ENCODE data around the gene MAP4K3. TPM values are rescaled to one million over a fixed set of nuclear protein-coding genes. Genes with fewer than 3 reads are reported as not detected.

MAP4K3 gene
- total RNA-seq: 40.1 and 46.5 TPM in 2 replicates

DNA sequence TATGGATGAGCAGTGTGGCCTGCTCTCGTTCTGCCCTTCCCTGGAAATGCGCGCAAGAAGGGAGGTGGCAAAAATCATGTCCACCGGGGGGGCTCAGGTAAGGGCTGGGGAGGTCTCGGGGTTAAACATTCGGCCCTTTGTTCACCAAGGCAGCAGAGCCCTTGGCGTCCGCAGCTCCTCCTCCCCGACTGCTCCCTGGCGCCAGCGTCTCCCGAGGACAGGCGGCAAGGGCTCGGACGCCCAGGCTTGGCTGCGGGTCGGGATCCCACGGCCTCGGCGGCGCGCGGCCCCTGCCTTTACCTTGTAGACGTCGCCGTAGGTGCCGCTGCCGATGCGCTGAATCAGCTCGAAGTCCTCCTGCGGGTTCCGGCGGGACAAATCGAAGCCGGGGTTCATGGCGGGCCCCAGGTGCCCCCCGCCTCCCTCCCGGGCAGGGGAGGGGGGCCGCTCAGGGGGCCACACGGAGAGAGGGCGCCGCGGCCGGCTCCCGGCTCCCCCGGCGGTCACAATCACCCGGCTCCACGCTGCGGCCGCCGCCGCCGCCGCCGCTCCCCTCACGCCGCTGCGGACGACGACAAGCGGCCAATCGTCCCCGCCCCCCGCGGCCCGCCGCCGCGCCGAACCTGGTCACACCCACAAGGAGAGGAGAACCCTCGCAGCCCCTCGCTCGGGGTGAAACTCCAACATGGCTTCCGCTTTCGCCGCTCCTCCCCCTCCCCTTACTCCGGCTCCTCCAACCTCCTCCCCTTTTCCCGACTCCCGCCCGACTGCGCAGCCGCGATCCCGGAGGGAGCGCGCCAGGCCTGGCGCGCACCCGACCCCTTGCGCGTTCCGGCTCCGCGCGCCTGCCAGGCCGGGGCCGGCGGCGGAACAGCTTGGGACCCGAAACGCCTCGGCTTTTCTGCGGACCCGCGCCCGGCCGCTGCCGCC, at the start of gene MAP4K3:
Gene MAP4K3, minus strand, starts transcription at position 694 of the 930 bp plus-strand sequence. Its CDS starts 298 bp downstream, at position 396.

DNA sequence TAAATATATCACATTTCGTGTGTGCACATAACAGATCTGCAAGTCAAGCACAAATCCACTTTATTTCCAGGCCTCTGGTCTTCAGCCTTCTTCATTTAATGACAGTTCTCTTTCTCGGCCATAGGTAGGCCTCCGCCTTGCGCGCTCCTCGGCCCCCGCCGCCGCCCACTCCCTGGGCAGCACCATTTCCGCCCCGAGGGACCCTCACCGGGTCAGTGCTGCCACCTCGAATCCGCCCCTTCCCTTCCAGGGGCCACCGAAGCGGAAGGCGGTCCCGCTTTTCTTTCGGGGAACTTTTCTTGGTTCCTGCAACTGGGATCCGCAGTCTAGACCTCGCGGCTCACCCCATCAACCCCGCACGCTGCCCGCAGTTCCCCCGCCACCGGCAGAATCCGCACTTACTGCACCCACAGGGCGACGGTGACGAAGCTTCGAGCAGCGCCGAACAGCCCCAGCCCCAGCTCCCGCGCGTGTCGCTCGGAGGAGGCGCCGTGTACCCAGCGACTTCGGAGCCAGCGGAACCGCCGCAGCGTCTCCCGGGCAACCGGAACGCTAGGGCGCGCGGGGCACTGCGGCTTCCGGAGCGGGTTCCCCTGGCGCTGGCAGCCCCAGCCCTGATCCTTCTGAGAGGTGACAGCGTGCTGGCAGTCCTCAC, 193.5 kb downstream of the MAP4K3 start, which contains the start of gene CDKL4:
Gene CDKL4, minus strand, starts transcription at position 502 of the 655 bp plus-strand sequence.

Other genes starting within 250 kb of the MAP4K3 start
- 3.4 TPM in 2 replicates for gene CDKL4, start 193.3 kb downstream of the MAP4K3 start, total RNA-seq
- 1.3 and 1.7 TPM in 2 replicates for gene TMEM178A, start 228.6 kb upstream of the MAP4K3 start, total RNA-seq

Measured in smooth muscle cell of bladder (primary cell).